Fibroblast of skin of left quadriceps (primary cell): ENCODE results near the gene ZC3H15.
"Not testable (repeated sequence)": the region's sequence is repeated elsewhere in the genome, so short reads cannot be mapped to it uniquely, and the experiment has no call there.

Experiments used
- DNase-seq, 2 experiments: peaks; one replicate each; pipeline ENCODE4 v3.0.0-alpha.2; 2013; ENCODE audit warnings: low read depth in 2 of 2

ZC3H15 gene

DNA sequence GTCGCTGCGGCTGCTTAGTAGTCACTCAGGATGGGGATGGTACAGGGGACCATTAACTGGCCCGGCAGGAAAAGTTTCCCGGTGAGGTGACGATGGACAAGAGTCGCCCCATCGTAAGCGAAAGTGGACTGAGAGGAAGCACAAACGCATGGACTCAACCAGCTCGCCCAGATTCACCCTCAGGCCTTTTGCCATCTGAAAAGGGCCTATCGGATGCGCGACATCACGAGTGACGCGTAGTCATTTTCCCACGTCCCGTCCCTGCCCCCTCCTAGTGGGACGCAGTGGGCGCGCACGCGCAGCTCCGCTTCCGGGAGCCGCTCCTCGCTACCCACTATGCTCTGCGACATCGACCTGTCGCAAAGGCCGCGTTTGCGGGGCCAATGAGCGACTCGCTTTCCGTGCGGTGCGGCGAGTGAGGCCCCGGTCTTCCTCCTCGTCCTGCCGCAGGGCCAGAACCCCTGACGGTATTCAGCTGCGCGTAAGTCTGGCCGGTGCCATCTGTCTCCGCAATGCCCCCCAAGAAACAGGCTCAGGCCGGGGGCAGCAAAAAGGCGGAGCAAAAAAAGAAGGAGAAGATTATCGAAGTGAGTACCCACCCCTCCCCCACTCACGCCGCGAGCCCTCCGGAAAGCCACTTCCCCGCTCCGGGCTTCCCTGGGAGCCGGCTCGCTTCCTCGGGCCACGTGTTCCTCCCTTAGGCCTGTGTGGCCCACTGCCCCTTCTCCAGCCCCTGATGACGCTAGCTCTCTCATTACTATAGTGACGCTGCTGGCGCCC, at the start of gene ZC3H15:
Gene ZC3H15 (plus strand): TSS at position 390 of the 780 bp plus-strand sequence. CDS start 123 bp downstream, at position 513.
- peak; percentile 92 to 93 for DNase-seq

GRCh38 chr2:186437719-186438118, 48.3 kb upstream of the ZC3H15 start:
- DNase-seq = no peak

- DNase-seq = not testable (repeated sequence)
These were observed 46.4 kb upstream of the ZC3H15 start for GRCh38 chr2:186439673-186440095.

GRCh38 chr2:186440506-186440905, 45.6 kb upstream of the ZC3H15 start:
- no peak for DNase-seq

GRCh38 chr2:186442885-186443284, 43.2 kb upstream of the ZC3H15 start:
- no peak for DNase-seq

GRCh38 chr2:186443851-186444250, 42.2 kb upstream of the ZC3H15 start:
- no peak for DNase-seq

- no peak for DNase-seq
These were observed 40.6 kb upstream of the ZC3H15 start for GRCh38 chr2:186445506-186445905.

- DNase-seq = no peak
These were observed 30.4 kb upstream of the ZC3H15 start for GRCh38 chr2:186455613-186456012.

DNA sequence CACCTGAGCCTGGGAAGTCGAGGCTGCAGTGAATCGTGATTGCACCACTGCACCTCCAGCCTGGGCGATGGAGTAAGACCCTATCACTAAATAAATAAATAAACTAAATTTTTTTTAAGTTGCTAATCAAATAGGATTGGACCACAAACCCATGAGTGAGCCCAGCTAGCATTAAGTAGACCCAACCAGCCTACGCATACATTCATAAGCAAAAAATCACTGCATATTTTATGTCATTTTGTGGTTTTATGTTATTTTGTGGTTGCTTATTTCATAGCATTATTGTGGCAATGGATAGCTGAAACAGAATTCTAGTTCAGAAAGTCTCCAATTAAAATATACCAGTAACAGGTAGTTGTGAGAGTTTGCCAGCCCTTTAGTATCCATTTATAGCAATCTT, 29.1 kb upstream of the ZC3H15 start:
- peak; percentile 57 to 62 for DNase-seq

- no peak for DNase-seq
These were observed 28.2 kb upstream of the ZC3H15 start for GRCh38 chr2:186457908-186458307.

DNA sequence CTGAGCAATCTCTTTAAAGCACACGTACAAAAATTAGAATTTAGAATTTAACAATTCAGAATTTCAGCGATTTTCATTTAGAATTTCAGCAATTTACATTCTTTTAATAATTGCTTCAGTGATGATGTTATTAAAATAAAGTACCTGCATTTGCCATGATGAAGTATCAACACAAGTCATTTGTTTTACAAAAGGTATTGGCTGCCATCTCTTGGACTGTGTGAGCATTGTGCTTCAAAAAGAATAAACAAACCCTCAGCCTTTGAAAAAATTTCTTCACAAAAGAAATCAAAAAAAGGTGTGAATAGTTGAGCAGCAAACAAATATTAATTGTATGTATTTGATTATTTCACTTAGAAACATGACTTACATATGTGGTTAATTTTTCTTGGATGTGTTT, 27.1 kb upstream of the ZC3H15 start:
- no peak for DNase-seq

DNA sequence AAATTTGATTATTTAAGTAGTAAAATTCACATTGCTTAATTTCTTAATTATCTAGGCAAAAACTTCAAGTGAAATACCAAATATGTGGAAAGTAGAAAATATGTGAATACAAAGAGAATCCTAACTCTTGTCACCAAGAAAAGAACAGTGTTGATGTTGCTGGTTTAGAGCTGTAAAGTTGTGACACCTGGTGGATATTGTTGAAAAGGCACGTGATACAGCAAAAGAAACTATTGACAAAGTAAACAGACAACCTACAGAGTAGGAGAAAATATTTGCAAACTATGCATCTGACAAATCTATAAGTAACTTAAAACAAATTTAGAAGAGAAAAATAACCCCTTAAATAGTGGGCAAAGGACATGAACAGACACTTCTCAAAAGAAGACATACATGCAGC, 25.6 kb upstream of the ZC3H15 start:
- DNase-seq = no peak

GRCh38 chr2:186466743-186467142, 19.3 kb upstream of the ZC3H15 start:
- DNase-seq = no peak

GRCh38 chr2:186467421-186467820, 18.6 kb upstream of the ZC3H15 start:
- DNase-seq = no peak

- DNase-seq = not testable (repeated sequence)
These were observed 13.2 kb upstream of the ZC3H15 start for GRCh38 chr2:186472722-186473493.

- DNase-seq = not testable (repeated sequence)
These were observed 11.8 kb upstream of the ZC3H15 start for GRCh38 chr2:186474239-186474638.

GRCh38 chr2:186477790-186478189, 8.3 kb upstream of the ZC3H15 start:
- no peak for DNase-seq

- no peak for DNase-seq
These were observed 5.1 kb upstream of the ZC3H15 start for GRCh38 chr2:186480991-186481390.

GRCh38 chr2:186484062-186484735, 1.9 kb upstream of the ZC3H15 start:
- no peak for DNase-seq

DNA sequence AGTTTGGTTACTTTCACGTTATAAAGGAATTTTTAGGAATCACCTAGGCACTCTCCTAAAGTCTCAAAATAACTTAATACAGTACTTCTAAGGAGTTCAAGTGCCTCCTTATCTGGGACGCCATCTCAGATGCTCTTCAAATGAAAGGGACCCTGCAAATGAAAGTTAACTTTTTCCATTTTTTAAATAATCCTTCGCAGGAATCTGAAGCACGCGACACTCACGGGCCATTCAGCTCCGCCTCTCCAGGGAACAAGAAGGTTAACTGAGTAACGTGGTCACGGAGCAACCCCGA, 537 bp upstream of the ZC3H15 start:
- no peak for DNase-seq

DNA sequence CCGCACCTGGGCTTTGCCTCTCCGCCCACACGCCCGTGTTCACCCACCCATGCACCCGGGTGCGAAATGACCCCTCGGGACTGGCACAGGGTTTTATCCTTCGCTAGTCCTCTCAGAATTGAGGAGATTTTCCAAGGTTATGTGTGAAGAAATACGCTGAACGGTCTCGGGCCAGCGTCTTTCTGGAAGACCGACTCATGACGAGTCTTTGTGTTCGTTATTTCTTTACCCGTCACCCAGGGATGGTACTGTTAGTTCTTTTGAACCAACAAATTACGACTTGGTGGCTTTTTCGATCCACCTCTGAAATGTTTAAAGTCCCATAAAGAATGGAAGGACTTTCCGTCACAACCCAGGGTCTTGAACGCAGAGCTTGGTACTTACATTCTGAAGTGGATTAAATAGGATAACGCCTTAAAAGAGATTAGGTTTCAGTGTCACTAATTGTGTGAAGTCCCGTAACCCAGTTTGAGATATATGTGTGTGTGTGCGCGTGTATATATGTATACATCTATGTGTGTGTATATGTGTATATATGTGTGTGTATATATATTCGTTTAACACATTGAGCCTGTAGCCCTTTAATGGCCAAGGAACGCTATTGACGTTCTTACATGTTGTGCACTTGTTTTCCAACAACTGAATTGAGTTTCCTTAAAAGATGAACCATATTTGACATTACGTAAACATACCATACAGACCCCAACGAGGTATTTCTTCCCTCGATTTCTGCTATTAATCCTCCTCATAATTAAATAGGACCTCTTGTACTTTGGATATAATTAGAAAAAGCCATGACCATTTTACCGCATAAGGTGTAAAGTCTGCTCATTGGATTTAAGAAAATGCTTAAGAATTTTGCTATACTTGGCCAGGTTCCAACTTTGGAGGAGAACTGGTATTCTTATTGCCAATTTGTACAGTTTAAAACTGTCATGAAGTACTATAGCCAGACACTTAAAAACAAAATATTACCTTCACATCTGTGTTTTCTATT, 889 bp downstream of the ZC3H15 start:
- DNase-seq = no peak
